Neuron (in vitro differentiated cells): ENCODE results near the gene LOXL1.
A peak's percentile ranks its signal among the peaks of the same experiment; 100 is the strongest.

ENCODE experiments used
- H2AFZ ChIP-seq: one replicate; pipeline ENCODE4 v1.6.1; 2013; ENCODE audit warnings: low read depth, mild to moderate bottlenecking, inconsistent platforms, low read length, moderate library complexity
- H3K27me3 ChIP-seq: one replicate; pipeline ENCODE4 v1.6.1; 2013; ENCODE audit warnings: low read length; ENCODE audit not compliant: insufficient read depth
- H3K36me3 ChIP-seq: one replicate; pipeline ENCODE4 v1.6.1; 2013; ENCODE audit warnings: low read length; ENCODE audit not compliant: insufficient read depth
- H3K4me1 ChIP-seq: one replicate; pipeline ENCODE4 v1.6.1; 2013; ENCODE audit warnings: low read length; ENCODE audit not compliant: insufficient read depth
- H3K4me3 ChIP-seq: 2 replicates; pipeline ENCODE4 v1.5.1; 2013; ENCODE audit warnings: mild to moderate bottlenecking, low read length, moderate library complexity
- H3K9me3 ChIP-seq: one replicate; pipeline ENCODE4 v1.6.1; 2013; ENCODE audit warnings: low read length

The LOXL1 gene

GRCh38 chr15:73950479-73950830, 24.2 kb downstream of the LOXL1 start:
- H2AFZ ChIP-seq, result no peak overlapping the region
- H3K27me3 ChIP-seq, result no peaks in the 10 kb centered on the region
- peaks cover 3% of the 10 kb centered on the region for H3K36me3 ChIP-seq
- no peak overlapping the region for H3K4me3 ChIP-seq
- no peaks in the 10 kb centered on the region for H3K9me3 ChIP-seq
- peaks cover 23% of the 10 kb centered on the region for H3K4me1 ChIP-seq

- Histone ChIP-seq H3K4me3 (peak overlapping the region; percentile 1), H3K36me3 (peaks cover 3% of the 10 kb centered on the region), H3K9me3 (no peaks in the 10 kb centered on the region), H3K4me1 (peaks cover 23% of the 10 kb centered on the region), H2AFZ (peak overlapping the region; percentile 11), H3K27me3 (no peaks in the 10 kb centered on the region)
Measured at GRCh38 chr15:73950831-73951561, 24.7 kb downstream of the LOXL1 start.

- Histone ChIP-seq H2AFZ (peak overlapping the region; percentile 11), H3K4me1 (peaks cover 23% of the 10 kb centered on the region), H3K9me3 (no peaks in the 10 kb centered on the region), H3K36me3 (peaks cover 3% of the 10 kb centered on the region), H3K27me3 (peaks cover under 1% of the 10 kb centered on the region), H3K4me3 (peak overlapping the region; percentile 1)
Measured at GRCh38 chr15:73951601-73952000, 25.3 kb downstream of the LOXL1 start.

GRCh38 chr15:73952171-73952912, 26.1 kb downstream of the LOXL1 start:
- Histone ChIP-seq H2AFZ (no peak overlapping the region), H3K9me3 (no peaks in the 10 kb centered on the region), H3K4me1 (peaks cover 23% of the 10 kb centered on the region), H3K36me3 (peaks cover 3% of the 10 kb centered on the region), H3K4me3 (no peak overlapping the region), H3K27me3 (peaks cover 4% of the 10 kb centered on the region)

GRCh38 chr15:73952913-73953750, 26.9 kb downstream of the LOXL1 start:
- no peak overlapping the region for H2AFZ ChIP-seq
- H3K9me3 ChIP-seq, result no peaks in the 10 kb centered on the region
- H3K36me3 ChIP-seq, result peaks cover 3% of the 10 kb centered on the region
- H3K4me1 ChIP-seq, result peaks cover 23% of the 10 kb centered on the region
- H3K27me3 ChIP-seq, result peaks cover 9% of the 10 kb centered on the region
- no peak overlapping the region for H3K4me3 ChIP-seq

- Histone ChIP-seq H2AFZ (no peak overlapping the region), H3K4me3 (no peak overlapping the region), H3K9me3 (no peaks in the 10 kb centered on the region), H3K4me1 (peaks cover 23% of the 10 kb centered on the region), H3K27me3 (peaks cover 9% of the 10 kb centered on the region), H3K36me3 (peaks cover 3% of the 10 kb centered on the region)
Measured at GRCh38 chr15:73954188-73955145, 28.2 kb downstream of the LOXL1 start.

- H3K27me3 ChIP-seq, result peaks cover 9% of the 10 kb centered on the region
- H3K4me3 ChIP-seq, result no peak overlapping the region
- H3K4me1 ChIP-seq, result peaks cover 23% of the 10 kb centered on the region
- no peaks in the 10 kb centered on the region for H3K9me3 ChIP-seq
- H3K36me3 ChIP-seq, result no peaks in the 10 kb centered on the region
- H2AFZ ChIP-seq, result no peak overlapping the region
Measured at GRCh38 chr15:73955326-73955725, 29.1 kb downstream of the LOXL1 start.

GRCh38 chr15:73955861-73956742, 29.8 kb downstream of the LOXL1 start:
- peaks cover 20% of the 10 kb centered on the region for H3K4me1 ChIP-seq
- H3K27me3 ChIP-seq, result peaks cover 9% of the 10 kb centered on the region
- no peak overlapping the region for H3K4me3 ChIP-seq
- no peaks in the 10 kb centered on the region for H3K36me3 ChIP-seq
- no peaks in the 10 kb centered on the region for H3K9me3 ChIP-seq
- H2AFZ ChIP-seq, result no peak overlapping the region

GRCh38 chr15:73956743-73957135, 30.5 kb downstream of the LOXL1 start:
- Histone ChIP-seq H3K27me3 (peaks cover 9% of the 10 kb centered on the region), H3K36me3 (no peaks in the 10 kb centered on the region), H2AFZ (no peak overlapping the region), H3K4me3 (no peak overlapping the region), H3K9me3 (no peaks in the 10 kb centered on the region), H3K4me1 (peaks cover 14% of the 10 kb centered on the region)

GRCh38 chr15:73957276-73957675, 31.0 kb downstream of the LOXL1 start:
- no peaks in the 10 kb centered on the region for H3K36me3 ChIP-seq
- peaks cover 9% of the 10 kb centered on the region for H3K4me1 ChIP-seq
- H3K27me3 ChIP-seq, result peaks cover 9% of the 10 kb centered on the region
- no peaks in the 10 kb centered on the region for H3K9me3 ChIP-seq
- no peak overlapping the region for H3K4me3 ChIP-seq
- no peak overlapping the region for H2AFZ ChIP-seq

GRCh38 chr15:73957785-73958184, 31.5 kb downstream of the LOXL1 start:
- peaks cover 6% of the 10 kb centered on the region for H3K4me1 ChIP-seq
- H3K9me3 ChIP-seq, result no peaks in the 10 kb centered on the region
- H2AFZ ChIP-seq, result no peak overlapping the region
- H3K4me3 ChIP-seq, result no peak overlapping the region
- H3K36me3 ChIP-seq, result no peaks in the 10 kb centered on the region
- peaks cover 9% of the 10 kb centered on the region for H3K27me3 ChIP-seq
